Measurements from ENCODE around the gene SDF4.

- TF ChIP-seq, protein P1, sequence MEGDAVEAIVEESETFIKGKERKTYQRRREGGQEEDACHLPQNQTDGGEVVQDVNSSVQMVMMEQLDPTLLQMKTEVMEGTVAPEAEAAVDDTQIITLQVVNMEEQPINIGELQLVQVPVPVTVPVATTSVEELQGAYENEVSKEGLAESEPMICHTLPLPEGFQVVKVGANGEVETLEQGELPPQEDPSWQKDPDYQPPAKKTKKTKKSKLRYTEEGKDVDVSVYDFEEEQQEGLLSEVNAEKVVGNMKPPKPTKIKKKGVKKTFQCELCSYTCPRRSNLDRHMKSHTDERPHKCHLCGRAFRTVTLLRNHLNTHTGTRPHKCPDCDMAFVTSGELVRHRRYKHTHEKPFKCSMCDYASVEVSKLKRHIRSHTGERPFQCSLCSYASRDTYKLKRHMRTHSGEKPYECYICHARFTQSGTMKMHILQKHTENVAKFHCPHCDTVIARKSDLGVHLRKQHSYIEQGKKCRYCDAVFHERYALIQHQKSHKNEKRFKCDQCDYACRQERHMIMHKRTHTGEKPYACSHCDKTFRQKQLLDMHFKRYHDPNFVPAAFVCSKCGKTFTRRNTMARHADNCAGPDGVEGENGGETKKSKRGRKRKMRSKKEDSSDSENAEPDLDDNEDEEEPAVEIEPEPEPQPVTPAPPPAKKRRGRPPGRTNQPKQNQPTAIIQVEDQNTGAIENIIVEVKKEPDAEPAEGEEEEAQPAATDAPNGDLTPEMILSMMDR (IDR thresholded peaks at IDR 0.05) = no peak
- TF ChIP-seq POLR2A (IDR thresholded peaks at IDR 0.05) (no peak), POLR2AphosphoS5 (IDR thresholded peaks at IDR 0.05) (no peak)
Observed at GRCh38 chr1:1239614-1240347, 8.0 kb upstream of the SDF4 start.
